Colonic mucosa (tissue), 4 donors: ENCODE data around the gene OR2AK2. TPM values are rescaled to one million over a fixed set of nuclear protein-coding genes. Genes with fewer than 3 reads are reported as not detected.

Source experiments
- DNase-seq: peaks from one replicate; pipeline ENCODE4 v3.0.0-alpha.2; 2020
- H3K27ac ChIP-seq: fragments of 200-600 bp; one replicate; pipeline ENCODE4 v1.8.0; 2021
- H3K27me3 ChIP-seq: fragments of 200-600 bp; one replicate; pipeline ENCODE4 v1.8.0; 2021
- H3K36me3 ChIP-seq: fragments of 200-600 bp; one replicate; pipeline ENCODE4 v1.8.0; 2021
- H3K4me1 ChIP-seq: fragments of 200-600 bp; one replicate; pipeline ENCODE4 v1.8.0; 2021; ENCODE audit warnings: mild to moderate bottlenecking
- H3K4me3 ChIP-seq: fragments of 200-600 bp; one replicate; pipeline ENCODE4 v1.8.0; 2021
- H3K9ac ChIP-seq, 2 donors: one replicate each; pipeline ENCODE4 v1.7.0; 2013; ENCODE audit warnings: control low read depth in 2 of 2, low read depth in 2 of 2, low read length in 2 of 2
- H3K9me3 ChIP-seq: fragments of 200-600 bp; one replicate; pipeline ENCODE4 v1.8.0; 2021
- CTCF ChIP-seq: fragments of 200-600 bp; IDR thresholded peaks from one replicate; pipeline ENCODE4 v1.8.0; 2022; ENCODE audit warnings: antibody characterized with exemption, mild to moderate bottlenecking
- intact Hi-C: fragments of 100-400 bp; cut with DNase I; formaldehyde crosslinking; loops from one replicate; pipeline ENCODE4 v1.14.1; 2022
- total RNA-seq, 2 donors: library from RNA; stranded (reverse); fragmentation: NEBNext Ultra II Directional in 1 of 2; extraction: Animal tissue kit (Norgen Biotek cat#: 25700) in 1 of 2; gene quantifications; one replicate each; pipeline ENCODE4 v1.2.1, GENCODE V29; 2021
- donor health status: healthy.
- donor health status: DM: no; HTN: no; CAD: no.
- donor health status: DM: no; HTN: no; CAD: no.

The OR2AK2 gene
- total RNA-seq, 2 donors from 2014 or later, result not detected

- Histone ChIP-seq H3K27ac (no peak overlapping the region), H3K4me3 (no peak overlapping the region), H3K9me3 (no peaks in the 10 kb centered on the region), H3K36me3 (no peaks in the 10 kb centered on the region), H3K4me1 (no peaks in the 10 kb centered on the region), H3K9ac (no peak overlapping the region), H3K27me3 (no peaks in the 10 kb centered on the region)
- intact Hi-C loops, result no loop called here
- no peak for DNase-seq
- no peak for TF ChIP-seq CTCF
Measured at GRCh38 chr1:247998811-247999210, 33.8 kb downstream of the OR2AK2 start.

- TF ChIP-seq CTCF, result no peak
- no peak for DNase-seq
- no peak overlapping the region for H3K9ac ChIP-seq
- no peaks in the 10 kb centered on the region for H3K27me3 ChIP-seq
- intact Hi-C loops, result no loop called here
- H3K4me1 ChIP-seq, result no peaks in the 10 kb centered on the region
- no peaks in the 10 kb centered on the region for H3K36me3 ChIP-seq
- H3K9me3 ChIP-seq, result no peaks in the 10 kb centered on the region
- no peak overlapping the region for H3K27ac ChIP-seq
- H3K4me3 ChIP-seq, result no peak overlapping the region
Measured at GRCh38 chr1:248000169-248000568, 35.1 kb downstream of the OR2AK2 start.

GRCh38 chr1:248007778-248008177 lies 42.7 kb downstream of the OR2AK2 start:
- no peak for DNase-seq
- Histone ChIP-seq H3K27ac (no peak overlapping the region), H3K27me3 (no peaks in the 10 kb centered on the region), H3K36me3 (no peaks in the 10 kb centered on the region), H3K4me3 (no peak overlapping the region), H3K9me3 (no peaks in the 10 kb centered on the region), H3K4me1 (no peaks in the 10 kb centered on the region), H3K9ac (no peak overlapping the region)
- intact Hi-C loops, result no loop called here
- no peak for TF ChIP-seq CTCF

DNA sequence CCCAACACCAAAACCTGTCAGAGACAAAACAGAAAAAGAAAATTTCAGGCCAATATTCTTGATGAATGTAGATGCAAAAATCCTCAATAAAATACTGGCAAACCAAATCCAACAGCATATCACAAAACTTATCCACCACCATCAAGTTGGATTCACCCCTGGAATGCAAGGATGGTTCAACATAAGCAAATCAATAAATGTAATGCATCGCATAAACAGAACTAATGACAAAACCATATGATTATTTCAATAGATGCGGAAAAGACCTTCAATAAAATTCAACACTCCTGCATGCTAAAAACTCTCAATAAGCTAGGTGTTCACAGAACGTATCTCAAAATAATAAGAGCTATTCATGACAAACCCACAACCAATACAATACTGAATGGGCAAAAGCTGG lies 44.6 kb downstream of the OR2AK2 start:
- no peak for DNase-seq
- no peaks in the 10 kb centered on the region for H3K9me3 ChIP-seq
- intact Hi-C loops, result no loop called here
- no peak overlapping the region for H3K9ac ChIP-seq
- H3K4me3 ChIP-seq, result no peak overlapping the region
- H3K27ac ChIP-seq, result no peak overlapping the region
- H3K4me1 ChIP-seq, result no peaks in the 10 kb centered on the region
- TF ChIP-seq CTCF, result no peak
- H3K36me3 ChIP-seq, result no peaks in the 10 kb centered on the region
- H3K27me3 ChIP-seq, result no peaks in the 10 kb centered on the region

DNA sequence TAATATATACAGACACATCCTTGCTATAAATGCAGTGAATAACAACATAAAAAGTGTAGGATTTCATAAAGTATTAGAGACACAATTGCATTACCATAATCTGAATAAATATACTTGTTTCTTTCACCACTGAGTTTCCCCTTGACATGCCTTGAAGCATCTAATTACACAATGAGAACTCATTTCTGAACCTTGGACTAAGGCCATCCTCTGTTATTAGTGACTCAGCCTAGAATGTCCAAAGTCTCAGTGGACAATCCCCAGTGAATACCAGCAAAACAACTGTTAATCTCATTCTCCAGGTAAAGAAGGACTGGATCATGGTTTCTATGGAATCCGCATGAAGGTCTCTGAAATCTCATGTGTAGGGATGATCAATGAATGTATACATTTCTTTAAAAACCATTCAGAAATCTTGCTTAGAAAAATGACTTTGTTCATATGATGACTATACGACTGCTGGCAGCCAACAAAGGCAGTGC lies 48.2 kb downstream of the OR2AK2 start, which contains the start of gene OR2L5:
Gene OR2L5 (plus strand): TSS at position 432 of the 482 bp plus-strand sequence. CDS start 8,288 bp downstream, outside the sequence.
- Histone ChIP-seq H3K9me3 (no peaks in the 10 kb centered on the region), H3K36me3 (no peaks in the 10 kb centered on the region), H3K27me3 (no peaks in the 10 kb centered on the region), H3K27ac (no peak within 1 kb of the TSS), H3K9ac (no peak within 1 kb of the TSS), H3K4me1 (no peaks in the 10 kb centered on the region), H3K4me3 (no peak within 1 kb of the TSS)
- DNase-seq, result no peak
- no peak for TF ChIP-seq CTCF
- intact Hi-C loops, result no loop called here
